NCI-H1436 treated with DMSO at 0.1 percent for 48 hours (cell line): ENCODE measurements around the gene ESPL1.

Experiments
- DNase-seq: peaks from one replicate; lab custom pipeline; 2025; lab: John Stamatoyannopoulos, UW

Gene ESPL1

DNA sequence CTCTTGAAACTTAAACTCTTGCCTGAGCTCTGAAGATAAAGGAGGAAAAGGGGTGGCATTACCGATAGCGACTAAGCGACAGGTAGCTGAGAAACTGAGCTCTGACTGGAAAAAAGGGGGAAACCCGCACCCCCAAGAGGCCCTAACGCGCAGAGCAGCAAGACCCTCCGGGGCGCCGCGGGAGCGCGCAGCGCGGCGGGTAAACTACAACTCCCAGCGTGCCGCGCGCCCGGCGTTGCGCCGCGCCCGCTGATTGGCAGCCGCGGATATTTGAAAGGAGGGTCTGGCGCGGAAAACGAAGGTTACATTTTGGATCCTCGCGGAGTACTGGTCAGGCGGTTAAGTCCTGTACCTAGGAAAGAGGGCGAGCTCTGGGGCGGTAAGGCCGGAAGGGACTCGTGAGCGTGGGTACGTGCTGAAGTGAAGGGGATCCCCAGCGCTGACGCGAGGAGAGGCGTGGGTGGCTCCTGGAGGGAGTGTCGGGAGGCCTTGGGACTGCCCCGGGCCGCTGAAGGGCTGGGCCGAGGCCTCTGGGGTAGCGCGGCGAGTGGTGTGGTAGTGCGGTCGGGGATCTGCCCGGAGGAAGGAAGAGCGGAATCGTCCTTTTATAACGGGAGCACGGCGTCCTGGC lies at the start of gene ESPL1:
ESPL1 (plus strand) TSS at position 301 of the 631 bp plus-strand sequence. CDS start 468 bp downstream, outside the sequence.
- DNase-seq: no peak

- DNase-seq: no peak
Measured at GRCh38 chr12:53218551-53219291, 49.4 kb upstream of the ESPL1 start.

GRCh38 chr12:53219292-53219955 lies 48.7 kb upstream of the ESPL1 start:
- DNase-seq: no peak

GRCh38 chr12:53219956-53220693 lies 48.0 kb upstream of the ESPL1 start:
- no peak for DNase-seq

GRCh38 chr12:53220694-53221202 lies 47.4 kb upstream of the ESPL1 start:
- DNase-seq: no peak

GRCh38 chr12:53221203-53222080 lies 46.7 kb upstream of the ESPL1 start:
- no peak for DNase-seq

- no peak for DNase-seq
Measured at GRCh38 chr12:53222170-53222721, 45.9 kb upstream of the ESPL1 start.

- no peak for DNase-seq
Measured at GRCh38 chr12:53222806-53223261, 45.3 kb upstream of the ESPL1 start.

GRCh38 chr12:53223389-53224060 lies 44.6 kb upstream of the ESPL1 start:
- no peak for DNase-seq

GRCh38 chr12:53224061-53224896 lies 43.8 kb upstream of the ESPL1 start:
- DNase-seq: no peak

DNA sequence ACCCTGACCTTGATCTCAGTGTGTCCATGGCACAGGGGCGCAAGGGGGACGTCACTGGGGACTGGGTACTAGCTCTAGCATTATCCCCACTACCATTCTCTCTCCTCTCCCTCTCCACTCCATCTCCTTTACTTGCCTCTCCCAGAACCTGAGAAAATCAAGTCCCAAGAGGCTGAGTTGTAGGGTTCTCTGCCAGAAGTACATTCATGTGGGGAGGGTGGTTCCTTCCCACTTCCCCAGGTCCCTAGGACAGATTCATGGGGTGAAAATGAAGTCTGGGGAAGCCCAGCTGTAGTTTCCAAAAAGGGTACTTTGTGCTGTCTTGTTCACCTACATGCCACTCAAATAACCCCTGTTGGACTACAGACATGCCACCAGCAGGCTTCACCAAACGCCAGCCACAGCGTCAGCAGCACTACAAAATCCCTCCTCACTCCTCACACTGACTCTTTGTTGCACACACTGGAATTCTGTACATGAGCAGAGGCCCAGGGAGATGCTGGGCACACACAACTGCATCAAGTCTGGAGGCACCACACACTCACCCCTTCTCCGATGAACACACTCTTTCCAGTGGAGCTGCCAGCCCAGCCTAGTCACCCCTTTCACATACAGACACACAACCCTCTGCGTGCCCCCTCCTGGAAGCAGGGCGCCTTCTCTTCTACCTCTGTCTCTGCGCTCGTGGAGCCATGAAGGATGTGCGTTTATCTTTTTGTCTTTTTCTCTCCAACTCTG lies 43.0 kb upstream of the ESPL1 start:
- no peak for DNase-seq

DNA sequence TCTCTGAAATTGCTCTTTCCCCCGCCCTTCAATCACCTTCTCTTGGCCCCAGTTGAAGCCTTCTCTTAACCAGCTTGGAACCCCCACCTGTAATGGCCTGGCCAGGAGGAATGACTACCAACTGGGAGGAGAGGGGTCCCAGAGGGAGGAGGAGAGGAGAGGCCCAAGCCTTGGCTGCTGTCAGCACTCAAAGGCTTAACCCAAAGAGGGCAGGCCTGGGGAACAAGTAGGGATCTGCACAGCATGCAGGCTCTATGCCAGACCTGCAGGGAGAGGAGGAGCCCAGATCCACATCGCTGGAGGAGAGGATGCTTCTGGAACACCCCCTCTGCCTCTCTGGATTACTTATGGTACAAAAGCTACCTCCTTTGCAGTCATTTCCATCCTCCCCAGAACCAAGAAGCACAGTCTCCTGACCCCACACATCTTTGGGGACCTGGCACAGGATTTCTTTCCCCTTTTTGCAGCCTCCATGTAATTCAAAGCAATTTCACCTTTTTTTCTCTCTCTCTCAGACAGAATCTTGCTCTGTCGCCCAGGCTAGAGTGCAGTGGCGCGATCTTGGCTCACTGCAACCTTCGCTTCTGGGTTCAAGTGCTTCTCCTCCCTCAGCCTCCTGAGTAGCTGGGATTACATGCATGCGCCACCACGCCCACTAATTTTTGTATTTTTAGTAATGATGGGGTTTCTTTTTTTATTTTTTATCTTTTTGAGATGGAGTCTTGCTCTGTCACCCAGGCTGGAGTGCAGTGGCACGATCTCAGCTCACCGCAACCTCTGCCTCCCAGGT lies 42.3 kb upstream of the ESPL1 start:
- DNase-seq: no peak

GRCh38 chr12:53226815-53227214 lies 41.3 kb upstream of the ESPL1 start:
- DNase-seq: no peak

DNA sequence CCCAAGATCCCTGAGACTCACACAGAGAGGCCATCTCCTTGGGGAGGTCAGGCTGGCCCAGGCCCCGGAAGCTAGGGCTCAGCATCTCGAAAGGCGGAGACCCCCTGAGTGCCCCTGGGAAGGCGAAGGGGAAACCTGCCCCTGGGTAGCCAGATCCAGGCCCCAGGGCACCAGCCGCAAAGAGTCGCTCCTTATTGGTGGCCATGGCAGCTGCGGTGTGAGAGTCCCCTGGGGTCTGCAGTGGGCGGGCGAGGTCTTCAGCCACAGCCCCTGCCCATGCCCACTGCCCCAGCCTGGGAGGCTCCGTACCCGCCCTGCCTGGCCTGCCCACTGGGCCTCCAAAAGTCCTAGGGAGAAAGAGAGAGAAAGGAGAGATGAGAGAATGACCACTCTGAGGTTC lies 40.8 kb upstream of the ESPL1 start:
- DNase-seq: no peak

- no peak for DNase-seq
Measured at GRCh38 chr12:53227836-53228235, 40.3 kb upstream of the ESPL1 start.

DNA sequence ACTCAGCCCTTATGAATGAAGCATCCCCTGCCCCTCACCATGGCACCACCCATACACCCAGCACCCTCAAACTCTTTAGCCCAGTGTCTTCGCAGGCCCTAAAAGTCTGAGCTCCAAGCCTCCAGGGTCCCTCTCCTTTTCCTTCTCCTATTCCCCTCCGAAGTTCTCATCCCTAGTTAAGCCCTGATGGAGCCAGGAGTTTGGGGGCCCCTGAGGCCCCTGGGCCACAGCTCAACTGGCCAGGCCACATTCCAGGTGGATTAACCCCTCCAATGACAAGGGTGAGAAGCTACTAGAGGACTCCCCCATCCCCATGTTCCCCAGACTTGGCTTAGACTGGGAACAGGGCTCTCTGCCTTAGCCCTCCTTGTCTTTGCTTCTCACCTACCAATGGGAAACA lies 38.6 kb upstream of the ESPL1 start:
- no peak for DNase-seq

DNA sequence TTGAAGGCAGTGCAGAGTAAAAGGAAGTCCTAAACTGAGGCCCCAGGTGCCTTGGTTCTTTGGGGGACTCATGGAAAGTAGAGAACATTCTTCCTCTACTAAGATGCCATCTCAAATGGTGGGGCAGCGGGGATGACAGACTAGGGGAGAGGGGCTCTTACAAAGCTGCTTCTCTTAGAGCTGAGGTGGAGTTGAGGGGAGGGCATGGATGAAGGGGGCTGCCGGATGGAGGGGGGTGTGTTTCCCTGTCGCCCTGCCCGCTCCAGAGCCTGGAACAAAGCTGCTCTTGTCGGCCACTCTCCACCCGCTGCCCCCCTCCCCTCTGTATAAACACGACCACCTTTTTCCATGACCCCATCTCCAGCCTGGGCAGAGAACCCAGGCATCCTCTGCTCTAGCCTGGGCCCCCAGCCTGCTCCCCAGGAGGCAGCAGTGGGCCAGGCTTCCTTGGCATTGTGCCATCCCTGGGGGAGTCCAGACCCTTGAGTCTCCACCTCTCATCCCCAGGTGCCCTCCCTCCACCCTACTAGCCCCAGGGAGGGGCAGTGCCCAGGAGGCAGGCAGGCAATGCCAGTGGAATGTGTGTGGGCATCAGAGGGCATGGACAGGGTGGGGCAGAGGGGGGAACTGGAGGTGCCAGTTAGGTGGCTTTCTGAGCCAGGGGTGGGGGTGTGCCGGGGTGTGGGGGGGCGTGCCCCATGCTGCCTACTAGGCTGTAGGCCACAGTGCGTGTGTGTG lies 37.8 kb upstream of the ESPL1 start:
- DNase-seq: no peak
